ENCODE results near the gene PCDH1. TPM values are rescaled to one million over a fixed set of nuclear protein-coding genes. Genes with fewer than 3 reads are reported as not detected.

PCDH1 gene
- total and polyA plus RNA-seq, 2 of the 13 experiments (the other 11 are each of a cell fraction or from before 2014, with no cell fraction given) = 0.11 to 0.83 TPM

DNA sequence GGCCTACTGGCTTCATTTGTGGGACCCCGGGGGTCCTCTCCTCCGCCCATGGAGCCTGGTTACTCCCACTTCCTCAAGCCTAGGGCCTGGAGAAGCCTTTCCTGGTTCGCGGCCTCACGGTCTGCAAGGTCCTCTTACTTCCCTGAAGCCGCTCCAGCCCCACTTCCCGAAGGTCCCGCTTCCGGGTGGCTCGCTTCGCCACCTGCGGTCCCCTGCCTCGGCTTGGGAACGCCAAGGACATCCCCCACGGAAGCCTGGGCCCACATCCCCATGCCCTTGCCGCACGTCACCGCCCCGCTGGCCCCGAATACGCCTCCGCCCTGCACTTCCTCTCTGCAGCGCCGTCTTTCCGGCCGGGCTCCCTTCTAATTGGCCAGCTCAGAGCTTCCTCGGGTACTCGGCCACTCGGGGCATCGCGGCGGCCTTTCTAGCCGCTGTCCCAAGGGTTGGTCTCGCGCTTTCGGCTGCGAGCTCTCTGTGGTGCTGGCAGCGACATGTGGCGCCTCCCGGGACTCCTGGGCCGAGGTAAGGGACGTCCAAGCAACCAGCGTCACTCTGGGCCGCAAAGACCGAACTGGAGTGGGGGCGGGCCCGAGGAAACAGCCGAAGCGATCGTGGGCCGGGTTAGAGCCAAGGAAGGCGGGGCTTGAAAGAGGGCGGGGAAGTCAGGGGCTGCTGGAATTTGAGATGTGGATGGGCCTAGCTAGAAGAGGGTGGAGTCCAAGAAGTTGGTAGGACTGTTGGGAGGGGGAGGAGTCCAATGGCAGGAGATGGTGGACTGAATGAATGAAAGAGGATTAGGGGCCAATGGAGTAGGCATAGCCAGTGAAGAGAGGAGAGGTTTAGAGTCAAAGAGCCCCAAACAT lies 45.5 kb upstream of the PCDH1 start, which contains the start of gene DELE1 (continued):
- TF ChIP-seq, protein P1, sequence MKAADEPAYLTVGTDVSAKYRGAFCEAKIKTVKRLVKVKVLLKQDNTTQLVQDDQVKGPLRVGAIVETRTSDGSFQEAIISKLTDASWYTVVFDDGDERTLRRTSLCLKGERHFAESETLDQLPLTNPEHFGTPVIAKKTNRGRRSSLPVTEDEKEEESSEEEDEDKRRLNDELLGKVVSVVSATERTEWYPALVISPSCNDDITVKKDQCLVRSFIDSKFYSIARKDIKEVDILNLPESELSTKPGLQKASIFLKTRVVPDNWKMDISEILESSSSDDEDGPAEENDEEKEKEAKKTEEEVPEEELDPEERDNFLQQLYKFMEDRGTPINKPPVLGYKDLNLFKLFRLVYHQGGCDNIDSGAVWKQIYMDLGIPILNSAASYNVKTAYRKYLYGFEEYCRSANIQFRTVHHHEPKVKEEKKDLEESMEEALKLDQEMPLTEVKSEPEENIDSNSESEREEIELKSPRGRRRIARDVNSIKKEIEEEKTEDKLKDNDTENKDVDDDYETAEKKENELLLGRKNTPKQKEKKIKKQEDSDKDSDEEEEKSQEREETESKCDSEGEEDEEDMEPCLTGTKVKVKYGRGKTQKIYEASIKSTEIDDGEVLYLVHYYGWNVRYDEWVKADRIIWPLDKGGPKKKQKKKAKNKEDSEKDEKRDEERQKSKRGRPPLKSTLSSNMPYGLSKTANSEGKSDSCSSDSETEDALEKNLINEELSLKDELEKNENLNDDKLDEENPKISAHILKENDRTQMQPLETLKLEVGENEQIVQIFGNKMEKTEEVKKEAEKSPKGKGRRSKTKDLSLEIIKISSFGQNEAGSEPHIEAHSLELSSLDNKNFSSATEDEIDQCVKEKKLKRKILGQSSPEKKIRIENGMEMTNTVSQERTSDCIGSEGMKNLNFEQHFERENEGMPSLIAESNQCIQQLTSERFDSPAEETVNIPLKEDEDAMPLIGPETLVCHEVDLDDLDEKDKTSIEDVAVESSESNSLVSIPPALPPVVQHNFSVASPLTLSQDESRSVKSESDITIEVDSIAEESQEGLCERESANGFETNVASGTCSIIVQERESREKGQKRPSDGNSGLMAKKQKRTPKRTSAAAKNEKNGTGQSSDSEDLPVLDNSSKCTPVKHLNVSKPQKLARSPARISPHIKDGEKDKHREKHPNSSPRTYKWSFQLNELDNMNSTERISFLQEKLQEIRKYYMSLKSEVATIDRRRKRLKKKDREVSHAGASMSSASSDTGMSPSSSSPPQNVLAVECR (CRISPR knock-in tag; IDR thresholded peaks at IDR 0.05; ENCODE audit: borderline replicate concordance) = peak; percentile 79; the same call in 1 of the 2 replicates
- TF ChIP-seq ZNF441 (CRISPR knock-in tag; IDR thresholded peaks at IDR 0.05; ENCODE audit: borderline replicate concordance) (peak; percentile 92), ZNF83 (CRISPR knock-in tag; IDR thresholded peaks at IDR 0.05; ENCODE audit: borderline replicate concordance) (no peak), THAP11 (CRISPR knock-in tag; IDR thresholded peaks at IDR 0.05) (peak; percentile 88), ZNF543 (CRISPR knock-in tag; IDR thresholded peaks at IDR 0.05) (peak; percentile 94), ZNF792 (CRISPR knock-in tag; IDR thresholded peaks at IDR 0.05) (no peak), ZBTB21 (CRISPR knock-in tag; IDR thresholded peaks at IDR 0.05) (peak; percentile 70; the same call in 1 of the 2 replicates), POGZ (CRISPR knock-in tag; IDR thresholded peaks at IDR 0.05) (peak; percentile 83), ZNF747 (CRISPR knock-in tag; IDR thresholded peaks at IDR 0.05; ENCODE audit: borderline replicate concordance) (no peak; the same call in 1 of the 2 replicates), ZNF317 (CRISPR knock-in tag; IDR thresholded peaks at IDR 0.05) (peak; percentile 89), BORCS8-MEF2B (CRISPR knock-in tag; IDR thresholded peaks at IDR 0.05) (peak; percentile 91)
- TF ChIP-seq, protein P2, sequence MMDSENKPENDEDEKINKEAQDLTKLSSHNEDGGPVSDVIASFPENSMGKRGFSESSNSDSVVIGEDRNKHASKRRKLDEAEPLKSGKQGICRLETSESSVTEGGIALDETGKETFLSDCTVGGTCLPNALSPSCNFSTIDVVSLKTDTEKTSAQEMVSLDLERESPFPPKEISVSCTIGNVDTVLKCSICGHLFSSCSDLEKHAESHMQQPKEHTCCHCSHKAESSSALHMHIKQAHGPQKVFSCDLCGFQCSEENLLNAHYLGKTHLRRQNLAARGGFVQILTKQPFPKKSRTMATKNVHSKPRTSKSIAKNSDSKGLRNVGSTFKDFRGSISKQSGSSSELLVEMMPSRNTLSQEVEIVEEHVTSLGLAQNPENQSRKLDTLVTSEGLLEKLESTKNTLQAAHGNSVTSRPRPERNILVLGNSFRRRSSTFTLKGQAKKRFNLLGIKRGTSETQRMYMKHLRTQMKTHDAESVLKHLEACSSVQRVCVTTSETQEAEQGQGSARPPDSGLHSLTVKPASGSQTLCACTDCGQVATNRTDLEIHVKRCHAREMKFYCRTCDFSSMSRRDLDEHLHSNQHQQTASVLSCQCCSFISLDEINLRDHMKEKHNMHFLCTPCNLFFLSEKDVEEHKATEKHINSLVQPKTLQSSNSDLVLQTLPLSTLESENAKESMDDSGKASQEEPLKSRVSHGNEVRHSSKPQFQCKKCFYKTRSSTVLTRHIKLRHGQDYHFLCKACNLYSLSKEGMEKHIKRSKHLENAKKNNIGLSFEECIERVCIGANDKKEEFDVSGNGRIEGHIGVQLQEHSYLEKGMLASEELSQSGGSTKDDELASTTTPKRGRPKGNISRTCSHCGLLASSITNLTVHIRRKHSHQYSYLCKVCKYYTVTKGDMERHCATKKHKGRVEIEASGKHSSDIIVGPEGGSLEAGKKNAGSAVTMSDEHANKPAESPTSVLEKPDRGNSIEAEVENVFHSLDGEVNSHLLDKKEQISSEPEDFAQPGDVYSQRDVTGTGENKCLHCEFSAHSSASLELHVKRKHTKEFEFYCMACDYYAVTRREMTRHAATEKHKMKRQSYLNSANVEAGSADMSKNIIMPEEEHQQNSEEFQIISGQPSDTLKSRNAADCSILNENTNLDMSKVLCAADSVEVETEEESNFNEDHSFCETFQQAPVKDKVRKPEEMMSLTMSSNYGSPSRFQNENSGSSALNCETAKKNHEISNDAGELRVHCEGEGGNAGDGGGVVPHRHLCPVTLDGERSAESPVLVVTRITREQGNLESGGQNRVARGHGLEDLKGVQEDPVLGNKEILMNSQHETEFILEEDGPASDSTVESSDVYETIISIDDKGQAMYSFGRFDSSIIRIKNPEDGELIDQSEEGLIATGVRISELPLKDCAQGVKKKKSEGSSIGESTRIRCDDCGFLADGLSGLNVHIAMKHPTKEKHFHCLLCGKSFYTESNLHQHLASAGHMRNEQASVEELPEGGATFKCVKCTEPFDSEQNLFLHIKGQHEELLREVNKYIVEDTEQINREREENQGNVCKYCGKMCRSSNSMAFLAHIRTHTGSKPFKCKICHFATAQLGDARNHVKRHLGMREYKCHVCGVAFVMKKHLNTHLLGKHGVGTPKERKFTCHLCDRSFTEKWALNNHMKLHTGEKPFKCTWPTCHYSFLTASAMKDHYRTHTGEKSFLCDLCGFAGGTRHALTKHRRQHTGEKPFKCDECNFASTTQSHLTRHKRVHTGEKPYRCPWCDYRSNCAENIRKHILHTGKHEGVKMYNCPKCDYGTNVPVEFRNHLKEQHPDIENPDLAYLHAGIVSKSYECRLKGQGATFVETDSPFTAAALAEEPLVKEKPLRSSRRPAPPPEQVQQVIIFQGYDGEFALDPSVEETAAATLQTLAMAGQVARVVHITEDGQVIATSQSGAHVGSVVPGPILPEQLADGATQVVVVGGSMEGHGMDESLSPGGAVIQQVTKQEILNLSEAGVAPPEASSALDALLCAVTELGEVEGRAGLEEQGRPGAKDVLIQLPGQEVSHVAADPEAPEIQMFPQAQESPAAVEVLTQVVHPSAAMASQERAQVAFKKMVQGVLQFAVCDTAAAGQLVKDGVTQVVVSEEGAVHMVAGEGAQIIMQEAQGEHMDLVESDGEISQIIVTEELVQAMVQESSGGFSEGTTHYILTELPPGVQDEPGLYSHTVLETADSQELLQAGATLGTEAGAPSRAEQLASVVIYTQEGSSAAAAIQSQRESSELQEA (CRISPR knock-in tag; IDR thresholded peaks at IDR 0.05; ENCODE audit: not compliant biosample characterization) = no peak
- TF ChIP-seq, protein P3, sequence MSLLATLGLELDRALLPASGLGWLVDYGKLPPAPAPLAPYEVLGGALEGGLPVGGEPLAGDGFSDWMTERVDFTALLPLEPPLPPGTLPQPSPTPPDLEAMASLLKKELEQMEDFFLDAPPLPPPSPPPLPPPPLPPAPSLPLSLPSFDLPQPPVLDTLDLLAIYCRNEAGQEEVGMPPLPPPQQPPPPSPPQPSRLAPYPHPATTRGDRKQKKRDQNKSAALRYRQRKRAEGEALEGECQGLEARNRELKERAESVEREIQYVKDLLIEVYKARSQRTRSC (CRISPR knock-in tag; IDR thresholded peaks at IDR 0.05; ENCODE audit: low read depth) = no peak
- TF ChIP-seq, protein P4, sequence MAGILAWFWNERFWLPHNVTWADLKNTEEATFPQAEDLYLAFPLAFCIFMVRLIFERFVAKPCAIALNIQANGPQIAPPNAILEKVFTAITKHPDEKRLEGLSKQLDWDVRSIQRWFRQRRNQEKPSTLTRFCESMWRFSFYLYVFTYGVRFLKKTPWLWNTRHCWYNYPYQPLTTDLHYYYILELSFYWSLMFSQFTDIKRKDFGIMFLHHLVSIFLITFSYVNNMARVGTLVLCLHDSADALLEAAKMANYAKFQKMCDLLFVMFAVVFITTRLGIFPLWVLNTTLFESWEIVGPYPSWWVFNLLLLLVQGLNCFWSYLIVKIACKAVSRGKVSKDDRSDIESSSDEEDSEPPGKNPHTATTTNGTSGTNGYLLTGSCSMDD (CRISPR knock-in tag; IDR thresholded peaks at IDR 0.05) = no peak
